ENCODE measurements around the gene GRM7.

Gene GRM7

GRCh38 chr3:7270731-7271130, 409.8 kb downstream of the GRM7 start:
- H3K36me3 ChIP-seq (ENCODE audit: control insufficient read depth, insufficient read depth, low read length): no peaks in the 10 kb centered on the region
- H3K4me3 ChIP-seq (ENCODE audit: low read depth, low read length): no peak overlapping the region
- H3K9me3 ChIP-seq (ENCODE audit: control insufficient read depth, insufficient read depth, low read length): peaks cover 4% of the 10 kb centered on the region; the same call in 1 of the 2 replicates
- no peaks in the 10 kb centered on the region for H3K4me1 ChIP-seq (ENCODE audit: control insufficient read depth, insufficient read depth, low read length)
- H3K9ac ChIP-seq (ENCODE audit: low read depth, low read length): no peak overlapping the region
- H3K27me3 ChIP-seq (ENCODE audit: control insufficient read depth, insufficient read depth, low read length): no peaks in the 10 kb centered on the region
- H3K27ac ChIP-seq (ENCODE audit: low read depth, low read length): no peak overlapping the region

GRCh38 chr3:7271631-7272030, 410.7 kb downstream of the GRM7 start:
- Histone ChIP-seq H3K27ac (ENCODE audit: low read depth, low read length) (no peak overlapping the region), H3K4me3 (ENCODE audit: low read depth, low read length) (no peak overlapping the region), H3K9me3 (ENCODE audit: control insufficient read depth, insufficient read depth, low read length) (peaks cover 4% of the 10 kb centered on the region; the same call in 1 of the 2 replicates), H3K36me3 (ENCODE audit: control insufficient read depth, insufficient read depth, low read length) (no peaks in the 10 kb centered on the region), H3K4me1 (ENCODE audit: control insufficient read depth, insufficient read depth, low read length) (no peaks in the 10 kb centered on the region), H3K9ac (ENCODE audit: low read depth, low read length) (no peak overlapping the region), H3K27me3 (ENCODE audit: control insufficient read depth, insufficient read depth, low read length) (no peaks in the 10 kb centered on the region)

GRCh38 chr3:7272203-7272602, 411.3 kb downstream of the GRM7 start:
- H3K4me1 ChIP-seq (ENCODE audit: control insufficient read depth, insufficient read depth, low read length): no peaks in the 10 kb centered on the region
- no peak overlapping the region for H3K4me3 ChIP-seq (ENCODE audit: low read depth, low read length)
- no peaks in the 10 kb centered on the region for H3K36me3 ChIP-seq (ENCODE audit: control insufficient read depth, insufficient read depth, low read length)
- no peak overlapping the region for H3K9ac ChIP-seq (ENCODE audit: low read depth, low read length)
- H3K27ac ChIP-seq (ENCODE audit: low read depth, low read length): no peak overlapping the region
- H3K9me3 ChIP-seq (ENCODE audit: control insufficient read depth, insufficient read depth, low read length): peaks cover 4% of the 10 kb centered on the region; the same call in 1 of the 2 replicates
- no peaks in the 10 kb centered on the region for H3K27me3 ChIP-seq (ENCODE audit: control insufficient read depth, insufficient read depth, low read length)

- H3K9me3 ChIP-seq (ENCODE audit: control insufficient read depth, insufficient read depth, low read length): no peaks in the 10 kb centered on the region
- H3K36me3 ChIP-seq (ENCODE audit: control insufficient read depth, insufficient read depth, low read length): no peaks in the 10 kb centered on the region
- no peaks in the 10 kb centered on the region for H3K4me1 ChIP-seq (ENCODE audit: control insufficient read depth, insufficient read depth, low read length)
- no peaks in the 10 kb centered on the region for H3K27me3 ChIP-seq (ENCODE audit: control insufficient read depth, insufficient read depth, low read length)
- H3K4me3 ChIP-seq (ENCODE audit: low read depth, low read length): no peak overlapping the region
- no peak overlapping the region for H3K9ac ChIP-seq (ENCODE audit: low read depth, low read length)
- H3K27ac ChIP-seq (ENCODE audit: low read depth, low read length): no peak overlapping the region
These were observed 414.5 kb downstream of the GRM7 start for GRCh38 chr3:7275396-7275795.

- Histone ChIP-seq H3K9me3 (ENCODE audit: control insufficient read depth, insufficient read depth, low read length) (no peaks in the 10 kb centered on the region), H3K27me3 (ENCODE audit: control insufficient read depth, insufficient read depth, low read length) (no peaks in the 10 kb centered on the region), H3K27ac (ENCODE audit: low read depth, low read length) (no peak overlapping the region), H3K9ac (ENCODE audit: low read depth, low read length) (no peak overlapping the region), H3K36me3 (ENCODE audit: control insufficient read depth, insufficient read depth, low read length) (no peaks in the 10 kb centered on the region), H3K4me3 (ENCODE audit: low read depth, low read length) (no peak overlapping the region), H3K4me1 (ENCODE audit: control insufficient read depth, insufficient read depth, low read length) (no peaks in the 10 kb centered on the region)
These were observed 419.4 kb downstream of the GRM7 start for GRCh38 chr3:7280318-7280717.

- Histone ChIP-seq H3K4me1 (ENCODE audit: control insufficient read depth, insufficient read depth, low read length) (no peaks in the 10 kb centered on the region), H3K36me3 (ENCODE audit: control insufficient read depth, insufficient read depth, low read length) (no peaks in the 10 kb centered on the region), H3K9ac (ENCODE audit: low read depth, low read length) (no peak overlapping the region), H3K27ac (ENCODE audit: low read depth, low read length) (no peak overlapping the region), H3K27me3 (ENCODE audit: control insufficient read depth, insufficient read depth, low read length) (no peaks in the 10 kb centered on the region), H3K9me3 (ENCODE audit: control insufficient read depth, insufficient read depth, low read length) (no peaks in the 10 kb centered on the region), H3K4me3 (ENCODE audit: low read depth, low read length) (no peak overlapping the region)
These were observed 422.1 kb downstream of the GRM7 start for GRCh38 chr3:7282988-7283387.

- no peaks in the 10 kb centered on the region for H3K36me3 ChIP-seq (ENCODE audit: control insufficient read depth, insufficient read depth, low read length)
- H3K27me3 ChIP-seq (ENCODE audit: control insufficient read depth, insufficient read depth, low read length): no peaks in the 10 kb centered on the region
- no peaks in the 10 kb centered on the region for H3K4me1 ChIP-seq (ENCODE audit: control insufficient read depth, insufficient read depth, low read length)
- H3K9ac ChIP-seq (ENCODE audit: low read depth, low read length): no peak overlapping the region
- no peaks in the 10 kb centered on the region for H3K9me3 ChIP-seq (ENCODE audit: control insufficient read depth, insufficient read depth, low read length)
- H3K4me3 ChIP-seq (ENCODE audit: low read depth, low read length): no peak overlapping the region
- H3K27ac ChIP-seq (ENCODE audit: low read depth, low read length): no peak overlapping the region
These were observed 424.6 kb downstream of the GRM7 start for GRCh38 chr3:7285505-7285904.

GRCh38 chr3:7288133-7288532, 427.2 kb downstream of the GRM7 start:
- Histone ChIP-seq H3K9me3 (ENCODE audit: control insufficient read depth, insufficient read depth, low read length) (no peaks in the 10 kb centered on the region), H3K9ac (ENCODE audit: low read depth, low read length) (no peak overlapping the region), H3K4me3 (ENCODE audit: low read depth, low read length) (no peak overlapping the region), H3K27me3 (ENCODE audit: control insufficient read depth, insufficient read depth, low read length) (no peaks in the 10 kb centered on the region), H3K36me3 (ENCODE audit: control insufficient read depth, insufficient read depth, low read length) (no peaks in the 10 kb centered on the region), H3K4me1 (ENCODE audit: control insufficient read depth, insufficient read depth, low read length) (no peaks in the 10 kb centered on the region), H3K27ac (ENCODE audit: low read depth, low read length) (no peak overlapping the region)

- H3K9ac ChIP-seq (ENCODE audit: low read depth, low read length): no peak overlapping the region
- no peaks in the 10 kb centered on the region for H3K9me3 ChIP-seq (ENCODE audit: control insufficient read depth, insufficient read depth, low read length)
- no peak overlapping the region for H3K27ac ChIP-seq (ENCODE audit: low read depth, low read length)
- H3K4me3 ChIP-seq (ENCODE audit: low read depth, low read length): no peak overlapping the region
- H3K27me3 ChIP-seq (ENCODE audit: control insufficient read depth, insufficient read depth, low read length): no peaks in the 10 kb centered on the region
- H3K4me1 ChIP-seq (ENCODE audit: control insufficient read depth, insufficient read depth, low read length): no peaks in the 10 kb centered on the region
- no peaks in the 10 kb centered on the region for H3K36me3 ChIP-seq (ENCODE audit: control insufficient read depth, insufficient read depth, low read length)
These were observed 428.2 kb downstream of the GRM7 start for GRCh38 chr3:7289121-7289520.

GRCh38 chr3:7290077-7290825, 429.3 kb downstream of the GRM7 start:
- H3K36me3 ChIP-seq (ENCODE audit: control insufficient read depth, insufficient read depth, low read length): no peaks in the 10 kb centered on the region
- no peak overlapping the region for H3K4me3 ChIP-seq (ENCODE audit: low read depth, low read length)
- H3K4me1 ChIP-seq (ENCODE audit: control insufficient read depth, insufficient read depth, low read length): no peaks in the 10 kb centered on the region
- H3K27ac ChIP-seq (ENCODE audit: low read depth, low read length): no peak overlapping the region
- no peaks in the 10 kb centered on the region for H3K9me3 ChIP-seq (ENCODE audit: control insufficient read depth, insufficient read depth, low read length)
- no peak overlapping the region for H3K9ac ChIP-seq (ENCODE audit: low read depth, low read length)
- H3K27me3 ChIP-seq (ENCODE audit: control insufficient read depth, insufficient read depth, low read length): no peaks in the 10 kb centered on the region

GRCh38 chr3:7292362-7292761, 431.4 kb downstream of the GRM7 start:
- H3K9me3 ChIP-seq (ENCODE audit: control insufficient read depth, insufficient read depth, low read length): no peaks in the 10 kb centered on the region
- no peak overlapping the region for H3K9ac ChIP-seq (ENCODE audit: low read depth, low read length)
- H3K27me3 ChIP-seq (ENCODE audit: control insufficient read depth, insufficient read depth, low read length): no peaks in the 10 kb centered on the region
- H3K4me1 ChIP-seq (ENCODE audit: control insufficient read depth, insufficient read depth, low read length): no peaks in the 10 kb centered on the region
- H3K4me3 ChIP-seq (ENCODE audit: low read depth, low read length): no peak overlapping the region
- H3K27ac ChIP-seq (ENCODE audit: low read depth, low read length): no peak overlapping the region
- H3K36me3 ChIP-seq (ENCODE audit: control insufficient read depth, insufficient read depth, low read length): no peaks in the 10 kb centered on the region

All from HUES48 (cell line).